ENCODE results near the gene CAMK2B.

CAMK2B gene

GRCh38 chr7:44184873-44185446 lies 140.4 kb downstream of the CAMK2B start:
- TF ChIP-seq SIN3A (IDR thresholded peaks at IDR 0.05; ENCODE audit: borderline replicate concordance, insufficient read depth, low read length) (no peak), POLR2AphosphoS5 (IDR thresholded peaks at IDR 0.05; ENCODE audit: low read depth, low read length) (no peak), FOXP2 (optimal IDR thresholded peaks at IDR 0.05; ENCODE audit: borderline replicate concordance, extremely low read depth, extremely low read length, insufficient read depth) (no peak), TAF1 (IDR thresholded peaks at IDR 0.05; ENCODE audit: borderline replicate concordance, insufficient read depth, low read length) (no peak)
- TF ChIP-seq, protein P1, sequence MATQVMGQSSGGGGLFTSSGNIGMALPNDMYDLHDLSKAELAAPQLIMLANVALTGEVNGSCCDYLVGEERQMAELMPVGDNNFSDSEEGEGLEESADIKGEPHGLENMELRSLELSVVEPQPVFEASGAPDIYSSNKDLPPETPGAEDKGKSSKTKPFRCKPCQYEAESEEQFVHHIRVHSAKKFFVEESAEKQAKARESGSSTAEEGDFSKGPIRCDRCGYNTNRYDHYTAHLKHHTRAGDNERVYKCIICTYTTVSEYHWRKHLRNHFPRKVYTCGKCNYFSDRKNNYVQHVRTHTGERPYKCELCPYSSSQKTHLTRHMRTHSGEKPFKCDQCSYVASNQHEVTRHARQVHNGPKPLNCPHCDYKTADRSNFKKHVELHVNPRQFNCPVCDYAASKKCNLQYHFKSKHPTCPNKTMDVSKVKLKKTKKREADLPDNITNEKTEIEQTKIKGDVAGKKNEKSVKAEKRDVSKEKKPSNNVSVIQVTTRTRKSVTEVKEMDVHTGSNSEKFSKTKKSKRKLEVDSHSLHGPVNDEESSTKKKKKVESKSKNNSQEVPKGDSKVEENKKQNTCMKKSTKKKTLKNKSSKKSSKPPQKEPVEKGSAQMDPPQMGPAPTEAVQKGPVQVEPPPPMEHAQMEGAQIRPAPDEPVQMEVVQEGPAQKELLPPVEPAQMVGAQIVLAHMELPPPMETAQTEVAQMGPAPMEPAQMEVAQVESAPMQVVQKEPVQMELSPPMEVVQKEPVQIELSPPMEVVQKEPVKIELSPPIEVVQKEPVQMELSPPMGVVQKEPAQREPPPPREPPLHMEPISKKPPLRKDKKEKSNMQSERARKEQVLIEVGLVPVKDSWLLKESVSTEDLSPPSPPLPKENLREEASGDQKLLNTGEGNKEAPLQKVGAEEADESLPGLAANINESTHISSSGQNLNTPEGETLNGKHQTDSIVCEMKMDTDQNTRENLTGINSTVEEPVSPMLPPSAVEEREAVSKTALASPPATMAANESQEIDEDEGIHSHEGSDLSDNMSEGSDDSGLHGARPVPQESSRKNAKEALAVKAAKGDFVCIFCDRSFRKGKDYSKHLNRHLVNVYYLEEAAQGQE (IDR thresholded peaks at IDR 0.05; ENCODE audit: insufficient read depth in 1 of 2, low read depth in 2 of 2, low read length in 2 of 2): no peak

DNA sequence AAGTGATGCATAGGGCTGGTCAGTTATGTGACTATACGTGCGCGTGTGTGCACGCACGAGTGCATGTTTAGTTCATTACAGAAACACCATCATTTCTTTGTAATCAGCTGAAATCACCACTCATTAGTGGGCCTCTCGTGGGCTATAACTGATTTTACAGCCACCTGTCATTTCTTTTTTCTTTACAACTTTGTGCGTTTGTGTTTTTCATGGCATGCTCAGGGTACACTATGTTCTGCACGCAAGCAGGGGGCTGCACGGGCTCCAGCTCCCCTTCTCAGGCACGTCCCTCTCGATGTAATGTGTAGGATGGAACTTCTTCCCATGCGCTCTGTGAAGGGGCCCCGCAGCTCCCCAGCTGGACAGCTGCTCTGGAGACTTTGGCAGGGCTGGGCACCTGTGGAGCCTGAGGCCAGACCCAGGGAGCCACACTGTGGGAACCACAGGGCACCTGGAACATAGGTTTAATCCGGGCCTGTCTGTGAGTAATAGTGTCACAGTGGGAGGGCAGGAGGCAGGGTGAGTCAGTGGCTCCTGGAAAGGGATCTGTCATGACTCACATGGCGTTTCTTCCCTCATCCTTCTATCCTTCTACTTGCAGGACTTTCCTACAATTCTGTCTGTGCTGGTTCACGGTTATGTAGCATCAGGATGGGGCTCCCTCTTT lies 141.1 kb downstream of the CAMK2B start:
- TF ChIP-seq FOXP2 (optimal IDR thresholded peaks at IDR 0.05; ENCODE audit: borderline replicate concordance, extremely low read depth, extremely low read length, insufficient read depth) (no peak), SIN3A (IDR thresholded peaks at IDR 0.05; ENCODE audit: borderline replicate concordance, insufficient read depth, low read length) (no peak), TAF1 (IDR thresholded peaks at IDR 0.05; ENCODE audit: borderline replicate concordance, insufficient read depth, low read length) (no peak), POLR2AphosphoS5 (IDR thresholded peaks at IDR 0.05; ENCODE audit: low read depth, low read length) (no peak)
- TF ChIP-seq, protein P1 (IDR thresholded peaks at IDR 0.05; ENCODE audit: insufficient read depth in 1 of 2, low read depth in 2 of 2, low read length in 2 of 2): no peak

GRCh38 chr7:44183386-44183785 lies 142.0 kb downstream of the CAMK2B start:
- no peak for TF ChIP-seq TAF1 (IDR thresholded peaks at IDR 0.05; ENCODE audit: borderline replicate concordance, insufficient read depth, low read length)
- no peak for TF ChIP-seq SIN3A (IDR thresholded peaks at IDR 0.05; ENCODE audit: borderline replicate concordance, insufficient read depth, low read length)
- TF ChIP-seq POLR2AphosphoS5 (IDR thresholded peaks at IDR 0.05; ENCODE audit: low read depth, low read length): no peak

GRCh38 chr7:44182827-44183226 lies 142.6 kb downstream of the CAMK2B start:
- TF ChIP-seq SIN3A (IDR thresholded peaks at IDR 0.05; ENCODE audit: borderline replicate concordance, insufficient read depth, low read length): no peak
- no peak for TF ChIP-seq FOXP2 (optimal IDR thresholded peaks at IDR 0.05; ENCODE audit: borderline replicate concordance, extremely low read depth, extremely low read length, insufficient read depth)
- TF ChIP-seq POLR2AphosphoS5 (IDR thresholded peaks at IDR 0.05; ENCODE audit: low read depth, low read length): no peak
- TF ChIP-seq TAF1 (IDR thresholded peaks at IDR 0.05; ENCODE audit: borderline replicate concordance, insufficient read depth, low read length): no peak
- TF ChIP-seq, protein P1 (IDR thresholded peaks at IDR 0.05; ENCODE audit: insufficient read depth in 1 of 2, low read depth in 2 of 2, low read length in 2 of 2): no peak

DNA sequence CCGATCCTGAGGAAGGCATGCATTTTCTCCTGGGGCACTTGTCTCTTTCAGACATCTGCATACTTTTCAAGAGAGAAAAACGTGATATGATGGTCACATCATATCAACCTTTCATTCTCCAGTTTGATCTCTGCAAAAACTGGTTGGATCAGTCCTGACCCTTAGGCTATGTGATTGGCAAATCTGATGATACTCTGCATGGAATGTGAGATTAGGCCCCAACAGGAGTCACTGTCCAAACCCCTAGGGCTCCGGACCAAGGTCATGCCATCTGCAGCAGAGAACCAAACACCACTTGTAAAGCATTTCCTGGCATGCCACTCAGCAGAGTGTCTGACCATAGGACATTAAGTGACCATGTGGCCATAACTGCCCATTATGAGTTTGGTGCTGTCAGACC lies 144.8 kb downstream of the CAMK2B start:
- no peak for TF ChIP-seq TAF1 (IDR thresholded peaks at IDR 0.05; ENCODE audit: borderline replicate concordance, insufficient read depth, low read length)
- TF ChIP-seq FOXP2 (optimal IDR thresholded peaks at IDR 0.05; ENCODE audit: borderline replicate concordance, extremely low read depth, extremely low read length, insufficient read depth): no peak
- TF ChIP-seq, protein P1 (IDR thresholded peaks at IDR 0.05; ENCODE audit: insufficient read depth in 1 of 2, low read depth in 2 of 2, low read length in 2 of 2): no peak
- TF ChIP-seq SIN3A (IDR thresholded peaks at IDR 0.05; ENCODE audit: borderline replicate concordance, insufficient read depth, low read length): no peak
- no peak for TF ChIP-seq POLR2AphosphoS5 (IDR thresholded peaks at IDR 0.05; ENCODE audit: low read depth, low read length)

Data from PFSK-1 (cell line).